GM18870 (cell line): ENCODE results near the gene PRR16.
"Not testable (repeated sequence)": the region's sequence is repeated elsewhere in the genome, so short reads cannot be mapped to it uniquely, and the experiment has no call there.

Source experiments
- ATAC-seq: cut with Tn5 transposase; IDR thresholded peaks from one replicate; pipeline ENCODE4 v1.9.1; 2021; ENCODE audit warnings: moderate library complexity; ENCODE audit not compliant: unreplicated experiment

The PRR16 gene

DNA sequence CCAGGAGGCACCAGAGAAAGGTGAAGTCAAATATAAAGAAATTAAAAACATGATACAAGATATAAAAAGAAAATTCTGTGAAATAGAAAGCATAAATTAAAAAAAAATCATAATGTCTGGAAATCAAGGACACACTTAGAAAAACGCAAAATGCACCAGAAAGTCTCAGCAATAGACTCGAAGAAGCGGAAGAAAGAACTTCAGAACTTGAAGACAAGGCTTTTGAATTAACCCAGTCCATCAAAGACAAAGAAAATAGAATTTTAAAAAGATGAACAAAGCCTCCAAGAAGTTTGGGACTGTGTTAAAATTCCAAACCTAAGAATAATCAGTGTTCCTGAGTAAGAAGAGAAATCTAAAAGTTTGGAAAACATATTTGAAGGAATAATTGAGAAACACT, 168.3 kb downstream of the PRR16 start:
- no peak for ATAC-seq

DNA sequence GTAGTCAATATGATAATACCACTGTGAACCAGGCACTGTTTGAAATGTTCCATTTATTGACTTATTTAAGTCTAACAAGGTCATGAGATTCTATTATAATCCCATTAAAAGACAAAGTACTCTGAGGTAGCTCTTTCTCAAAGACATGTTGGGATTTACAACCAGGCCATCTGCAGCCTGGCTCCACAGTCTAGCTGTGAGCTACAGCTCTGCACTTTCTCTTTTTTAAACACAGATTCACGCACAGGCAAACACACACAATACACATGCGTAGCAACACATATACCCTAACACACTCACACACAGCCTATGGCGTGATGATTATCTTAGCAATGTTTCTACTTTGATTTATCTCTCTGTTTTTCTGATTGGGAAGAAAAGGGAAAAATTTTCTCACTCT, 174.3 kb downstream of the PRR16 start:
- no peak for ATAC-seq

- no peak for ATAC-seq
These were observed 176.7 kb downstream of the PRR16 start for GRCh38 chr5:120640778-120641177.

DNA sequence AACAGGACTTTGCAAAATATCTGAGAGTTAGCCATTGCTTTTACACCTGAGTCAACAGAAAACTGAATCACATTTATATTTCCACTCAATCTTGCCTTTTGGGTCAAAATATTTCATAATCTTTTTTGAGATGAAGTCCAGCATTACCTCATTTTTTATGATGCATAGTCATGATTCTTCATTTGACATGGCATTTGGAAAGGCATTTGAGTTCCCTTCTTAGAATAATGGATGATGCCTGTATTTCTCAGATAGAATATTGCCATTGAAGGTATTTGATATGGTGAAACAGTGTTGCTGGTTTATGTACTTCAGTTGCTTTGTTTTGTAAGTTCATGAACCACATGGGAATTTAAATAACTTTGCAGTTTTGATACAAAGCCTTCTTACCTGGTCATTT, 180.4 kb downstream of the PRR16 start:
- no peak for ATAC-seq

DNA sequence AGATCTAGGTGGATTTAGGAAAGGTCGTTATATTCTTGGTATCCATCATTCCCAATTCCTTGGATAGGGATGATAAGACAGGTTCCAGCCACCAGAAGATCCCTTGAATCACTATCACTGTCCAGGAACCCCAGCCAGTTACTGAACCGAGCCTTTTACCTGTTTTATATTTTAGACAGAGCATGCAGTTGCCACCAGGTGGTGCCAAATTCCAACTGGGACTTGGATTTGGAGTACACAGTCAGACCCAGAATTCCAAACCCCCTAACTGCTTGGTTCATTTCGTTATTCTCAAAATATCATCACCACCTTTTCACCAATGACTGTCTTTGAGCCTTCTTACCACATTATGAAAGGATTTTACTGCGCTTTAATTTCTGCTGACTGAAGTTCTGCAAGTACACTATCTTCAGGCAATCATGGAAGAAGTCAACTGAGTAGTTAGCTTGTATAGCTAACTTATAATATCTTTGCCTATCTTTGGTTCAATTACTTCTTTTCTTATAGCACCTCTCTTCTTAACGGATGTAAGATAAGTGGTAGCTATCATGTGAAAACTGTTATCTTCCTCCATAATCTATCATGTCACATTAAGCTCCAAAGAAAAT, 191.8 kb downstream of the PRR16 start:
- peak; percentile 78 for ATAC-seq

DNA sequence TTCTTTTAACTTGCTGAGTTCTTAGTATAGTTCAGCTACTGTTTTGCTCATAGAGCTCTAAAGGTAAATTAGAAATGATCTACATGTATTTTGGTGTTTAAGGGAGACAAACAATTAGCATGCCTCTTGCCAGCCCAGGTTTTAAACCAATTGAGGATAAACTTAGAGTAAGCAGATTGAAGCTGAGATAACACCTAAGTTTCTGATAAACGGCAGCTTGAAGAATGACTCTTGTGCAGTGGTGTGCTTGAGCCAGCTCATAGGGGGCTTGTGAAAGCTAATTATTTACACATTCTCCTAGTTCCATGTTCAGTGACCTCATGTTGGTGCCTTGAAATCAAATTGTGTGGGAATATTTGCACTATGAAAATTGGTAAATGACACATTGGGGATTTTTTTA, 193.0 kb downstream of the PRR16 start:
- ATAC-seq: no peak

DNA sequence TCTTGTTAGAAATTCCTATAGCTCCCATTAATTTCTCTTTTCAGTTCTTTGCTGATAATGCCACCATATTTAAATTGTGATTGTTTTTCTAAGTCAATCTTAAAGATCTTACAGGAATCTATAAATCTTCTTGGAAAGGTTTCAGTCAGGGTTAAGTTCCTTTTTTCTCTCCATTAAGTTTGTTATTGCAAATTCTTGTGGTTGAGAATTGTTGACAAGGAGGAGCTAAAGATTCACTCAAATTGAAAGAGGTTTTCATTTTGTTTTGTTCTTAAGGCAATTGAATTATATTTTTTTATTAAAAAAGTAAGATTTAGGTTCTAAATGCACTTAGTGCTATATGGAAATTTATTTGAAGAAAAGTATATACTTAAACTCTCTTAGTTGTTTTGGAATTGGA, 213.4 kb downstream of the PRR16 start:
- ATAC-seq: no peak

GRCh38 chr5:120678279-120678678, 214.2 kb downstream of the PRR16 start:
- ATAC-seq: no peak

- no peak for ATAC-seq
These were observed 218.8 kb downstream of the PRR16 start for GRCh38 chr5:120682851-120683250.

DNA sequence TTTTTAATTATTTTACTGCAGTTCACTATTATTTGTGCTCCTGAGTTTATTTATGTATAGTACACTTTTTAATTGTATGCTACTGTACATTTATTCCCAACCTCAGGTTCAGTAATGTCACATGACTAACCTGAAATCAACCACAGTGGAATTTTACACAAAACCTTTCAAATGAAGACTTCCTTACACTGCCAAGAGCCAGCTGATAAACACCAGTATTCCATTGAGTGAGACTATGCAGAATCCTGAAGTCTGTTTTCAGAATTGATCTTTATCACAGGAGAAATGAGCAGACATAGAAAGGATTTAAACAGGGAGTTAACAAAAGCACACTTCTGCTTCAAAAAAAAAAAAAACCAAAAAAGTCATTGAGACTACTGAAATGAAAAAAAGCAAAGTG, 219.5 kb downstream of the PRR16 start:
- ATAC-seq: no peak

DNA sequence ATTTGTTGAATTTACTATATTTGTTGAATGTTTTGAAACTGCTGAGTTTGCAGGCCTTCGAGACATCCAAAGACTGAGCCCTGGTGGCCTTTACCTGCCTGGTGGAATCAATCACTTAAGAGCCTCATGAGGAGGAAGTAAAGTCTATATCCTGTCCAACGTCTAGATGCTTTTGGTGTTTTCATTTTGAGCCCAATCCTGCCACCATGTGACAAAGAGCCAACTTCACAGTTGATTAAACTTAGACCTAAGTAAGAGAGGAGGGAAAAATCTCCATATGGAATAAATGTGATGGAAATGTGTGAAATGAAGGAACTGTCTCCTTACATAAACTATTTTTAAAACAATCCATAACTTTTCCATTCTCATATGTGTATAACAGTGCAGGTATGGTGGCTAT, 220.1 kb downstream of the PRR16 start:
- ATAC-seq: no peak

GRCh38 chr5:120684749-120685415, 220.8 kb downstream of the PRR16 start:
- no peak for ATAC-seq

GRCh38 chr5:120690621-120691407, 226.7 kb downstream of the PRR16 start:
- no peak for ATAC-seq

DNA sequence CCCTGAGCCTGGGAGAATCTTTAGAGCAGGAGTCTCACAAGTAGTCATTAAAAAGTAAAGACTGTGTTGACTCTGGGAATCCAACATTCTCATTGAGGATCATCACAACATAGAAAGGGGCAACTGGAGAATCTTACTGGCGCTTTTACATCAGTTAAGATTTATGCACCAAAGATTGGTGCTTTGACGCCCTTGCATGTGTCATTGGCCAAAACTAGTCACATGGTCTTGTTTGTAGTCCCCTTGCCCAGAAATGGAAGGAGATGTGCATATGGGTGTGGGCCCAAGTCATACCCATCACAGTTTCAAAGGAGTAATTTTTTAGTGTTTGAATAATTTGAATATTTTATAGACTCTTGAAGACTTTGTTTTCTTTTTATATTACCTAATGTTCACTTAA, 228.2 kb downstream of the PRR16 start:
- no peak for ATAC-seq

- ATAC-seq: no peak
These were observed 231.3 kb downstream of the PRR16 start for GRCh38 chr5:120695368-120695880.

GRCh38 chr5:120697147-120697546, 233.0 kb downstream of the PRR16 start:
- ATAC-seq: no peak

GRCh38 chr5:120697670-120698327, 233.7 kb downstream of the PRR16 start:
- not testable (repeated sequence) for ATAC-seq

- not testable (repeated sequence) for ATAC-seq
These were observed 236.6 kb downstream of the PRR16 start for GRCh38 chr5:120700653-120701052.

- not testable (repeated sequence) for ATAC-seq
These were observed 238.9 kb downstream of the PRR16 start for GRCh38 chr5:120702817-120703538.

DNA sequence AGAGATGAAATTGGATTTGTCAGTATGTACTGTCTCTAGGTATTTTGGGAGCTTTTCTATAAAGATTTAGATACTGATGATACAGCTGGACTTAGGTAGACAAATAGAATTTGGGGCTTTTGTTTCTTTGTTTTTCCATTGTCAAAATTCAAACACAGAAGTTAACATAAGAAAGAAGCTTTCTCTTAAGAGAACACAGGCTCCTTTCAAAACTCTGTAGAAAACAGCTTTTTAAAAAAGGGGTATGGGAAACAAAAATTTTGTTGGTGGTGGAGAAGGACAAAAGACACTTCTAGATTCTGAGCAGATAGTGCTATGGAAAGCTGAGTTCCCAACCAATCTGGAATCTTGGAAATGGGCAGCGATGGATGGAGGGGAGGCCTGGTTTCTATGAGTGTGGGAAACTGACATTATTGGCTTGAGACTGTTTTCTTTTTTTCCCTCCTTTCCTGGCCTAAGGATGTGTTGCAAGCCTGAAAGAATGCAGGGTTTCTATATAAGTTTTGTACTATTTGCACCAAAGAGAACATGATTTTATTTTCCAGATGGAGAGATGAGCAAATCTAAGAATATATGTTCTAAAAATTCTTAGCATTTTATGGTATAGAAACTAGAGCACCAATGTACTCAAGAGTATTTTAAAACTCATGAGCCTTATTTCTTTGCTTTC, 240.0 kb downstream of the PRR16 start:
- no peak for ATAC-seq
